GM12878 (cell line): ENCODE measurements around the gene TOP3A. TPM values are rescaled to one million over a fixed set of nuclear protein-coding genes. Genes with fewer than 3 reads are reported as not detected.
A peak's percentile ranks its signal among the peaks of the same experiment; 100 is the strongest.

ENCODE experiments used
- ATAC-seq: fragments of 200-7000 bp; cut with Tn5 transposase; 3 replicates; pipeline ENCODE4 v1.9.1; 2020; ENCODE audit warnings: mild to moderate bottlenecking, moderate library complexity
- BruUV-seq: library from RNA; stranded (reverse); fragments of 400-500 nt; replicated peaks from 2 replicates; lab custom pipeline; 2021; lab: Mats Ljungman, UMichigan
- CTCF ChIA-PET: fragments of 300-600 bp; sonication (Branson Sonifier 250); formaldehyde crosslinking; extraction: SDS; loops from one replicate; lab custom pipeline; 2021; ENCODE audit warnings: inconsistent platforms; lab: Yijun Ruan, JAX
- POLR2A ChIA-PET: fragments of 350-600 bp; formaldehyde crosslinking; extraction: SDS; loops from one replicate; lab custom pipeline; 2021; ENCODE audit warnings: inconsistent platforms; lab: Charles Lee
- RAD21 ChIA-PET: fragments of 300-600 bp; sonication (Branson Sonifier 250); formaldehyde crosslinking; loops from one replicate; lab custom pipeline; 2023; ENCODE audit warnings: antibody characterized with exemption; ENCODE audit not compliant: unreplicated experiment; lab: Charles Lee
- SMC1A ChIA-PET: fragments of 300-600 bp; sonication (Branson Sonifier 250); formaldehyde crosslinking; loops from one replicate; lab custom pipeline; 2023; ENCODE audit not compliant: unreplicated experiment, uncharacterized antibody; lab: Charles Lee
- DNase-seq: peaks from one replicate; pipeline ENCODE4 v3.0.0-alpha.2; 2011; ENCODE audit warnings: low read depth, low spot score
- FAIRE-seq: peaks from 3 replicates; lab custom pipeline; 2011; peaks lifted over from hg19 to GRCh38; lab: Jason Lieb, UNC
- H2AFZ ChIP-seq: 2 replicates; pipeline ENCODE4 v1.6.0; 2011; ENCODE audit warnings: low read depth, low read length, control low read depth; ENCODE audit not compliant: control insufficient read depth
- H3K27ac ChIP-seq: 2 replicates; pipeline ENCODE4 v1.5.1; 2011; ENCODE audit warnings: control low read depth; ENCODE audit not compliant: control insufficient read depth, insufficient read depth
- H3K27me3 ChIP-seq, 2 experiments: replicated peaks in 1 of 2; 2 replicates each; pipeline versions ENCODE4 v1.6.0 to v1.6.1; 2011; ENCODE audit warnings: low read length in 1 of 2; ENCODE audit not compliant: control insufficient read depth in 2 of 2, insufficient read depth in 2 of 2
- H3K36me3 ChIP-seq, 2 experiments: 2 replicates each; pipeline ENCODE4 v1.5.1; 2011; ENCODE audit warnings: low read length in 1 of 2; ENCODE audit not compliant: control insufficient read depth in 2 of 2, insufficient read depth in 2 of 2
- H3K4me1 ChIP-seq: 2 replicates; pipeline ENCODE4 v1.6.1; 2011; ENCODE audit warnings: mild to moderate bottlenecking, low read length, moderate library complexity, mixed read lengths; ENCODE audit not compliant: control insufficient read depth, insufficient read depth
- H3K4me2 ChIP-seq: 2 replicates; pipeline ENCODE4 v1.6.0; 2011; ENCODE audit warnings: control low read depth; ENCODE audit not compliant: control insufficient read depth, insufficient read depth
- H3K4me3 ChIP-seq: fragments of 200-600 bp; sonication (generic); 2 replicates; pipeline ENCODE4 v1.5.1; 2016
- H3K79me2 ChIP-seq: 2 replicates; pipeline ENCODE4 v1.6.0; 2011; ENCODE audit warnings: low read length; ENCODE audit not compliant: control insufficient read depth, insufficient read depth
- H3K9ac ChIP-seq: 2 replicates; pipeline ENCODE4 v1.8.0; 2011; ENCODE audit warnings: low read length, control low read depth, mixed read lengths; ENCODE audit not compliant: control insufficient read depth, insufficient read depth
- H3K9me3 ChIP-seq: replicated peaks from 3 replicates; pipeline ENCODE4 v1.5.1; 2011; ENCODE audit warnings: mild to moderate bottlenecking, low read length; ENCODE audit not compliant: control insufficient read depth, insufficient read depth
- H4K20me1 ChIP-seq: 2 replicates; pipeline ENCODE4 v1.6.0; 2011; ENCODE audit not compliant: control insufficient read depth, insufficient read depth
- CREB1 ChIP-seq: IDR thresholded peaks from 2 replicates; pipeline ENCODE4 v1.6.1; 2012; ENCODE audit warnings: low read depth, mild to moderate bottlenecking, inconsistent platforms
- DPF2 ChIP-seq: fragments of 450-650 bp; IDR thresholded peaks from 2 replicates; pipeline ENCODE4 v1.6.1; 2017; ENCODE audit warnings: mild to moderate bottlenecking
- KDM1A ChIP-seq: fragments of 200-600 bp; sonication (generic); IDR thresholded peaks from 2 replicates; pipeline ENCODE4 v1.6.1; 2016; ENCODE audit warnings: borderline replicate concordance
- MYC ChIP-seq: IDR thresholded peaks from 2 replicates; pipeline ENCODE4 v1.6.1; 2011; ENCODE audit warnings: mild to moderate bottlenecking, low read length, moderate library complexity, inconsistent platforms; ENCODE audit not compliant: insufficient read depth, insufficient replicate concordance, insufficient read length, severe bottlenecking
- NFYB ChIP-seq: IDR thresholded peaks from 2 replicates; pipeline ENCODE4 v1.6.1; 2011; ENCODE audit warnings: low read depth, mild to moderate bottlenecking, low read length, improper control_type of control experiment, moderate library complexity; ENCODE audit not compliant: insufficient read depth
- NR2F1 ChIP-seq: fragments of 450-650 bp; conservative IDR thresholded peaks from 2 replicates; pipeline ENCODE4 v1.6.1; 2017; ENCODE audit warnings: mild to moderate bottlenecking
- RFX5 ChIP-seq: IDR thresholded peaks from 2 replicates; pipeline ENCODE4 v1.6.1; 2011; ENCODE audit warnings: low read depth, low read length, improper control_type of control experiment
- SMARCA5 ChIP-seq: fragments of 450-650 bp; IDR thresholded peaks from 2 replicates; pipeline ENCODE4 v1.6.1; 2017; ENCODE audit warnings: mild to moderate bottlenecking
- TAF1 ChIP-seq: IDR thresholded peaks from 2 replicates; pipeline ENCODE4 v1.6.1; 2011; ENCODE audit warnings: mild to moderate bottlenecking, low read depth, low read length, borderline replicate concordance
- WGBS: methylation state at CpG from one replicate; pipeline ENCODE4 v1.1.6; 2016; ENCODE audit warnings: low lambda C conversion rate; ENCODE audit not compliant: insufficient replicate concordance, insufficient coverage; ENCODE audit errors: missing lambda C conversion rate; 5-methylcytosine and 5-hydroxymethylcytosine counted together
- in situ Hi-C: fragments of 300-500 bp; cut with MboI; formaldehyde crosslinking; loops from 9 replicates; pipeline ENCODE4 v1.14.3; 2018; ENCODE audit warnings: mixed read lengths
- intact Hi-C: fragments of 100-400 bp; cut with micrococcal nuclease; formaldehyde crosslinking; loops from one replicate; pipeline ENCODE4 v1.14.2; 2022; ENCODE audit not compliant: unreplicated experiment
- polyA plus RNA-seq, 11 experiments: library from polyadenylated mRNA; depleted of rRNA in 4 of 11; unstranded in 6 of 11; stranded (reverse) in 5 of 11; fragments of >200 nt; fragmentation: Nextera tagmentation in 4 of 11; fragmentation: Illumina TruSeq in 1 of 11; extraction: Ambion mirVana in 4 of 11; extraction: Trizol in 1 of 11; gene quantifications; 1 replicate in 1 of 11; 2 replicates in 10 of 11; pipeline versions ENCODE4 v1.2.1 to v1.2.3, GENCODE V29; 2011 to 2016; ENCODE audit warnings: inconsistent platforms in 2 of 11, missing spikeins in 2 of 11, low read depth in 1 of 11
- total RNA-seq, 4 experiments: library from RNA; depleted of rRNA in 3 of 4; stranded (reverse); fragments of >200 nt in 3 of 4; fragmentation: Illumina TruSeq in 1 of 4; extraction: Trizol in 1 of 4; gene quantifications; 2 replicates each; pipeline versions ENCODE4 v1.2.1 to v1.2.3, GENCODE V29; 2013 to 2021
- TF ChIP-seq, protein P1 (sequence below): fragments of 450-650 bp; IDR thresholded peaks from 2 replicates; pipeline ENCODE4 v1.6.1; 2016; ENCODE audit warnings: mild to moderate bottlenecking
- TF ChIP-seq, protein P2 (sequence below): IDR thresholded peaks from 2 replicates; pipeline ENCODE4 v1.6.1; 2012; ENCODE audit warnings: low read depth, low read length, improper control_type of control experiment
- TF ChIP-seq, protein P3 (sequence below): fragments of 450-650 bp; IDR thresholded peaks from 2 replicates; pipeline ENCODE4 v1.6.1; 2017; ENCODE audit warnings: mild to moderate bottlenecking, low read depth, inconsistent platforms; ENCODE audit not compliant: poor library complexity, severe bottlenecking
- TF ChIP-seq, protein P4 (sequence below): fragments of 450-650 bp; IDR thresholded peaks from 2 replicates; pipeline ENCODE4 v1.6.1; 2017; ENCODE audit warnings: borderline replicate concordance

The TOP3A gene
- total and polyA plus RNA-seq, 10 of the 15 experiments (the other 5 are each of a cell fraction or from before 2014, with no cell fraction given): 4.2 to 51.9 (median 31.8) TPM

DNA sequence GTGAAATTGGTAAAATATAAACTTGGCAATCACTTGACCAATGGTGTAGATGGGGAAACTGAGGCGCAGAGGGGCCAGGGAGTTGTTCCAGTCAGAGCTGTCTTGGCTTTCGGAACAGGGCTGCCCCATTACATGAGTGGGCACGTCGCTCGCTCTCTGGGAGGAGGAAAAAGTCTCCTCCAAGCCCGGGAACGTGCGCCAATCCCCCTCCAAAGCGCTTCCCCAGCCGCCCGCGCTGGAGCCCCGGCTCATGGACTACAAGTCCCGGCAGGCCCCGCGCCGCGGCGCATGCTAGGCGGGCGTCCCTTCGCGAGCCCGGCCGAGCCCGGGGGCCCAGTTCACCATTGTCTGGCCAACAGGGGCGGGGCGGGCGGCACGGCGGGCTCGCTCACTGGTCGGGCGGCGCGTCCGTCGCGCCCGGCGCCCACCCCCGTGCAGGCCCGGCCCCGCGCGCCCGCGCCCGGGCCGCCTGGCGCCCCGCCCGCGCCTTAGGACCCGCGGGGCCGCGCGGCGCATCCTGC, 89.6 kb downstream of the TOP3A start, which contains the start of gene LLGL1 (continued):
- TF ChIP-seq, protein P1, sequence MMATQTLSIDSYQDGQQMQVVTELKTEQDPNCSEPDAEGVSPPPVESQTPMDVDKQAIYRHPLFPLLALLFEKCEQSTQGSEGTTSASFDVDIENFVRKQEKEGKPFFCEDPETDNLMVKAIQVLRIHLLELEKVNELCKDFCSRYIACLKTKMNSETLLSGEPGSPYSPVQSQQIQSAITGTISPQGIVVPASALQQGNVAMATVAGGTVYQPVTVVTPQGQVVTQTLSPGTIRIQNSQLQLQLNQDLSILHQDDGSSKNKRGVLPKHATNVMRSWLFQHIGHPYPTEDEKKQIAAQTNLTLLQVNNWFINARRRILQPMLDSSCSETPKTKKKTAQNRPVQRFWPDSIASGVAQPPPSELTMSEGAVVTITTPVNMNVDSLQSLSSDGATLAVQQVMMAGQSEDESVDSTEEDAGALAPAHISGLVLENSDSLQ: peak; percentile 65
- TF ChIP-seq CREB1 (peak; percentile 79), DPF2 (peak; percentile 32; the same call in 1 of the 2 replicates), NFYB (peak; percentile 76; the same call in 1 of the 2 replicates)
- TF ChIP-seq, protein P2, sequence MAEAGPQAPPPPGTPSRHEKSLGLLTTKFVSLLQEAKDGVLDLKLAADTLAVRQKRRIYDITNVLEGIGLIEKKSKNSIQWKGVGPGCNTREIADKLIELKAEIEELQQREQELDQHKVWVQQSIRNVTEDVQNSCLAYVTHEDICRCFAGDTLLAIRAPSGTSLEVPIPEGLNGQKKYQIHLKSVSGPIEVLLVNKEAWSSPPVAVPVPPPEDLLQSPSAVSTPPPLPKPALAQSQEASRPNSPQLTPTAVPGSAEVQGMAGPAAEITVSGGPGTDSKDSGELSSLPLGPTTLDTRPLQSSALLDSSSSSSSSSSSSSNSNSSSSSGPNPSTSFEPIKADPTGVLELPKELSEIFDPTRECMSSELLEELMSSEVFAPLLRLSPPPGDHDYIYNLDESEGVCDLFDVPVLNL: 0 out of 2 replicates have a peak, but pooled peaks have one; percentile 29

DNA sequence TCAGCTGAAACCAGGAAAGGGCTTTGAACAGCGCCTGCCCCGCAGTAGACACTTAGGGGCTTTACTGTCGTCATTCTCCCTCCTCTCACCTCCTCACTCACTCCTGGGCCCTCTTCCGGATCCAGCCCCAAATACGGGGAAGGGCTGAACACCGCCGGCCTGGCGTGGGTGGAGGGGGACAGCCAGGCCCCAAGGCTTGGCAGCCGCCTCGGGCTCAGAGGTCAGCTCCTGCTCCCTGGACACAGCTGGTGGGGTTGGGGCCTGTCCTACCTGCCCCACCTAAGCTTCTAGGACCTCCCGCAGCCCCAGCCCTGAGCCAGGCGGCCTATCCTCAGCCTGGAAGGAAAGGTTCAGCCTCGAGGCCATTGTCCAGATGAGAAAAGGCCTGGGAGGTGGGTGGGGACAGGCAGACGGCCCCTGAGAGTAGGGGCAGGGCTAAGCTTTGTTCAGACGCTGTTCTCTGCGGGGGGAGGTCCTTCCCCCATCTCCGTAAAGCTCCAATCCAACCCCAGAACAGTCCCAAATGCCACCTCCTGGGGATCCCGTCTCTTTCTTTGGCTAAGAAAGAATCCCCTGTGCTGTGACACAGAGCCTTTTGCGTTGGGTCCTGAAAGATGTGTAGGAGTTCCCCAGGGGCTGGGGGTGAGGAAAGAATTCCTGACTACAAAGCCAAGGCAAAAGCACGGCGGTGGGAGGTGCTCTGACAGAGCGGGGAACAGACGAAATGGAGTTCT, 90.2 kb downstream of the TOP3A start:
- Histone ChIP-seq H3K9ac (no peak overlapping the region), H3K4me1 (peaks cover 10% of the 10 kb centered on the region), H3K27ac (no peak overlapping the region), H3K4me2 (peak overlapping the region; percentile 67; the same call in 1 of the 2 replicates), H3K79me2 (no peaks in the 10 kb centered on the region), H3K36me3 (no peaks in the 10 kb centered on the region), H2AFZ (peak overlapping the region; percentile 91), H4K20me1 (no peaks in the 10 kb centered on the region), H3K9me3 (no peaks in the 10 kb centered on the region), H3K4me3 (no peak overlapping the region), H3K27me3 (no peaks in the 10 kb centered on the region)
- in situ Hi-C loops (no loop called here), intact Hi-C loops (loop anchor here (5.0 kb wide), 1 partner anchor 42 kb away; the partner anchor contains the start of gene ALKBH5)
- SMC1A ChIA-PET: interaction anchor here (1.2 kb wide), 1 partner anchor 42 kb away, joined by 3 read pairs; no protein-coding TSS in a partner anchor
- CTCF ChIA-PET: interaction anchor here (1.3 kb wide), 1 partner anchor 82 kb away, joined by 5 read pairs; no protein-coding TSS in a partner anchor
- ATAC-seq: no peak
- POLR2A ChIA-PET: interaction anchor here (0.6 to 0.9 kb wide), 2 partner anchors 32 to 35 kb away, joined by 3 to 4 read pairs; no protein-coding TSS in a partner anchor
- DNase-seq: no peak
- no TSS peak for BruUV-seq
- RAD21 ChIA-PET: no interaction called here
- TF ChIP-seq, protein P3, sequence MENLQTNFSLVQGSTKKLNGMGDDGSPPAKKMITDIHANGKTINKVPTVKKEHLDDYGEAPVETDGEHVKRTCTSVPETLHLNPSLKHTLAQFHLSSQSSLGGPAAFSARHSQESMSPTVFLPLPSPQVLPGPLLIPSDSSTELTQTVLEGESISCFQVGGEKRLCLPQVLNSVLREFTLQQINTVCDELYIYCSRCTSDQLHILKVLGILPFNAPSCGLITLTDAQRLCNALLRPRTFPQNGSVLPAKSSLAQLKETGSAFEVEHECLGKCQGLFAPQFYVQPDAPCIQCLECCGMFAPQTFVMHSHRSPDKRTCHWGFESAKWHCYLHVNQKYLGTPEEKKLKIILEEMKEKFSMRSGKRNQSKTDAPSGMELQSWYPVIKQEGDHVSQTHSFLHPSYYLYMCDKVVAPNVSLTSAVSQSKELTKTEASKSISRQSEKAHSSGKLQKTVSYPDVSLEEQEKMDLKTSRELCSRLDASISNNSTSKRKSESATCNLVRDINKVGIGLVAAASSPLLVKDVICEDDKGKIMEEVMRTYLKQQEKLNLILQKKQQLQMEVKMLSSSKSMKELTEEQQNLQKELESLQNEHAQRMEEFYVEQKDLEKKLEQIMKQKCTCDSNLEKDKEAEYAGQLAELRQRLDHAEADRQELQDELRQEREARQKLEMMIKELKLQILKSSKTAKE: no peak
- TF ChIP-seq RFX5: no peak
- no peak for TF ChIP-seq KDM1A
- TF ChIP-seq, protein P4, sequence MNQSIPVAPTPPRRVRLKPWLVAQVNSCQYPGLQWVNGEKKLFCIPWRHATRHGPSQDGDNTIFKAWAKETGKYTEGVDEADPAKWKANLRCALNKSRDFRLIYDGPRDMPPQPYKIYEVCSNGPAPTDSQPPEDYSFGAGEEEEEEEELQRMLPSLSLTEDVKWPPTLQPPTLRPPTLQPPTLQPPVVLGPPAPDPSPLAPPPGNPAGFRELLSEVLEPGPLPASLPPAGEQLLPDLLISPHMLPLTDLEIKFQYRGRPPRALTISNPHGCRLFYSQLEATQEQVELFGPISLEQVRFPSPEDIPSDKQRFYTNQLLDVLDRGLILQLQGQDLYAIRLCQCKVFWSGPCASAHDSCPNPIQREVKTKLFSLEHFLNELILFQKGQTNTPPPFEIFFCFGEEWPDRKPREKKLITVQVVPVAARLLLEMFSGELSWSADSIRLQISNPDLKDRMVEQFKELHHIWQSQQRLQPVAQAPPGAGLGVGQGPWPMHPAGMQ: no peak
- no peak for TF ChIP-seq NR2F1
- no peak for TF ChIP-seq TAF1
- no peak for TF ChIP-seq MYC
- TF ChIP-seq SMARCA5: no peak
- 49% methylated on average over 22 of the region's 23 CpGs for WGBS
- no peak for FAIRE-seq
